K562 (cell line): ENCODE measurements around the gene RRM2.

Experiments used
- ARNT ChIP-seq, 2 experiments: fragments of 450-650 bp; IDR thresholded peaks; 2 replicates each; pipeline ENCODE4 v1.6.1; 2016; ENCODE audit warnings: mild to moderate bottlenecking in 1 of 2
- ATF3 ChIP-seq, 2 experiments: fragments of 450-650 bp in 1 of 2; sonication (generic) in 1 of 2; formaldehyde crosslinking in 1 of 2; IDR thresholded peaks in 1 of 2; conservative IDR thresholded peaks in 1 of 2; 2 replicates each; pipeline versions ENCODE4 v1.6.1 to v1.8.1; 2016 to 2023; ENCODE audit warnings: mild to moderate bottlenecking in 2 of 2, moderate library complexity in 2 of 2, inconsistent platforms in 1 of 2, missing genetic modification reagents in 1 of 2
- EHMT2 ChIP-seq: fragments of 450-650 bp; IDR thresholded peaks from 2 replicates; pipeline ENCODE4 v1.6.1; 2018; ENCODE audit warnings: antibody characterized with exemption
- HDAC8 ChIP-seq: fragments of 450-650 bp; IDR thresholded peaks from 2 replicates; pipeline ENCODE4 v1.6.1; 2016; ENCODE audit warnings: mild to moderate bottlenecking, missing genetic modification characterization, moderate library complexity, missing compliant biosample characterization
- RFX5 ChIP-seq: IDR thresholded peaks from 2 replicates; pipeline ENCODE4 v1.6.1; 2011; ENCODE audit warnings: low read depth, mild to moderate bottlenecking, improper control_type of control experiment, low read length
- SMARCE1 ChIP-seq: fragments of 450-650 bp; IDR thresholded peaks from 2 replicates; pipeline ENCODE4 v1.7.1; 2016; ENCODE audit warnings: mild to moderate bottlenecking
- SP1 ChIP-seq: sonication (generic); formaldehyde crosslinking; IDR thresholded peaks from 2 replicates; pipeline ENCODE4 v1.8.1; 2022; ENCODE audit warnings: mild to moderate bottlenecking, missing genetic modification reagents
- TF ChIP-seq, protein P1 (sequence below), 3 experiments: IDR thresholded peaks in 2 of 3; conservative IDR thresholded peaks in 1 of 3; 2 replicates each; pipeline ENCODE4 v1.5.1; 2011 to 2012; ENCODE audit warnings: low read length in 3 of 3, mild to moderate bottlenecking in 3 of 3, control low read depth in 2 of 3, improper control_type of control experiment in 1 of 3, inconsistent platforms in 1 of 3, low read depth in 1 of 3, mixed read lengths in 1 of 3, moderate library complexity in 1 of 3; ENCODE audit not compliant: insufficient read depth in 2 of 3

GRCh38 chr2:10180229-10180628 is 57.7 kb downstream of the RRM2 start:
- TF ChIP-seq ATF3 (IDR thresholded peaks at IDR 0.05) (no peak), ATF3 (CRISPR knock-in tag; conservative IDR thresholded peaks at IDR 0.05) (no peak), ARNT (IDR thresholded peaks at IDR 0.05) (no peak), RFX5 (no peak), SP1 (CRISPR knock-in tag) (no peak), SMARCE1 (no peak), EHMT2 (no peak), HDAC8 (no peak)
- TF ChIP-seq, protein P1, sequence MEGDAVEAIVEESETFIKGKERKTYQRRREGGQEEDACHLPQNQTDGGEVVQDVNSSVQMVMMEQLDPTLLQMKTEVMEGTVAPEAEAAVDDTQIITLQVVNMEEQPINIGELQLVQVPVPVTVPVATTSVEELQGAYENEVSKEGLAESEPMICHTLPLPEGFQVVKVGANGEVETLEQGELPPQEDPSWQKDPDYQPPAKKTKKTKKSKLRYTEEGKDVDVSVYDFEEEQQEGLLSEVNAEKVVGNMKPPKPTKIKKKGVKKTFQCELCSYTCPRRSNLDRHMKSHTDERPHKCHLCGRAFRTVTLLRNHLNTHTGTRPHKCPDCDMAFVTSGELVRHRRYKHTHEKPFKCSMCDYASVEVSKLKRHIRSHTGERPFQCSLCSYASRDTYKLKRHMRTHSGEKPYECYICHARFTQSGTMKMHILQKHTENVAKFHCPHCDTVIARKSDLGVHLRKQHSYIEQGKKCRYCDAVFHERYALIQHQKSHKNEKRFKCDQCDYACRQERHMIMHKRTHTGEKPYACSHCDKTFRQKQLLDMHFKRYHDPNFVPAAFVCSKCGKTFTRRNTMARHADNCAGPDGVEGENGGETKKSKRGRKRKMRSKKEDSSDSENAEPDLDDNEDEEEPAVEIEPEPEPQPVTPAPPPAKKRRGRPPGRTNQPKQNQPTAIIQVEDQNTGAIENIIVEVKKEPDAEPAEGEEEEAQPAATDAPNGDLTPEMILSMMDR (IDR thresholded peaks at IDR 0.05 in 2 of 3, conservative IDR thresholded peaks at IDR 0.05 in 1 of 3; ENCODE audit: insufficient read depth in 2 of 3, low read depth in 1 of 3, low read length in 3 of 3), result no peak
